Stimulated activated CD4-positive, alpha-beta T cell treated with anti-CD3 and anti-CD28 coated beads, TNF-alpha, amount 100 ng/mL, for 24 hours (primary cell): ENCODE measurements around the gene ANKLE2.

Source experiments
- DNase-seq, 3 experiments: peaks; one replicate each; pipeline ENCODE4 v3.0.0-alpha.2; 2020; ENCODE audit warnings: low read depth in 3 of 3

Gene ANKLE2

DNA sequence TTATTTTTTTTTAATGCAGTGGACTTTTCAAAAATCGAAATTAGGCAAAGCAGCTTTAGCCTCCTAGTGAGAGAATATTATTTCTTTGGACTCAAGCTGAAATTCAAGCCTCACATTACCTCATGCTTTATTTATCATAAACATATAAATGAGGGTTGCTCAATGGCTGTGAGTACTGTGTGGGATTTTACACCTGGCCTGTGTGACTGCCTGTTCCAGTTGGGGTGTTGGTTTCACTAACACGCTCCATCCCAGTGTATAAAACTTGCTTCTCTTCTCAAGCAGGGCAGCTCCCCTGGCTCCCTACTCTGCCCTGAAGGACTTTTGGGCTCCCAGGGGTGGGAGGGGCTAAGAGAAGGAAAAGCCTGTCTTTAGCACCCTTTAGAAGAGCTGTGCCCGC is 15.0 kb downstream of the ANKLE2 start:
- no peak for DNase-seq

DNA sequence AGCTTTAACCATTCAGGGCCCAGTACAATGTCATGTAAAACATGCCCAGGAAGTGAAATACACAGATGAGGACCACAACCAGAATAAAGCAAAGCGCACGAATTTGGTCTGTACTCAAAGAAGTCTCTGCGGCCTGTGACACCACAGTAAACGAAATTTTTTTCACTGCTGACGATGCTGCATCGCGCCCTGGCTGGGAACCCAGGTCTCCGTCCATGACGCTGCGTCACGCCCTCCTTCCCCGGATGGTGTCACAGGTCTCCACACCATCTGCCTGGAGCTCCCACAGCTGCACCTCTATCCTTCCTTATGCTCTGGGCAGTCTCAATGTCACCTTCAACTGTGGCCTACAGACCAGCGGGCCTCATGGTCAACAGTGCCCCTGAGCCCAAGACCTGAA is 17.8 kb downstream of the ANKLE2 start:
- DNase-seq = no peak

DNA sequence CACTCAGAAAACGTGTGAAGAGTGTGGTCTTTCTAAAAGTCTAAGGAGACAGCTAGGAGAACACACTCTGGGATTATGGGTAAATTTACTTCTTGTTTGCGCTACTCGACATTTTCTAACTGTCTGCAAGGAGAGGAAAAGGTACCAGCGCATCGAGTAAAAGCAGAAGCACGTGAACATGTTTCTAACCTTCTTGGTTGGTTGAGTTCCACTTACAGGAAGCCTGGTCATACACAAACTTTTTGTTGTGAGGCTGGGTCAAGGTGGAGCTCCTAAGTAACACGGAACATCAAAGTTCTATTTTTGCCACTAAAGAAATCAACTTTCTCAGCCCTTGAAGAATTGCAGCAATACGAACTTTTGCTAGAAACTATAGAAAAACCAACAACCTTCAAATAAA is 20.0 kb downstream of the ANKLE2 start:
- DNase-seq = no peak

GRCh38 chr12:132740652-132741051 is 21.0 kb downstream of the ANKLE2 start:
- DNase-seq = no peak

- DNase-seq = no peak
These were observed 21.4 kb downstream of the ANKLE2 start for GRCh38 chr12:132740313-132740646.

- DNase-seq = no peak
These were observed 21.9 kb downstream of the ANKLE2 start for GRCh38 chr12:132739600-132740312.

GRCh38 chr12:132736913-132737312 is 24.7 kb downstream of the ANKLE2 start:
- DNase-seq = no peak

- no peak for DNase-seq
These were observed 25.3 kb downstream of the ANKLE2 start for GRCh38 chr12:132736378-132736777.

GRCh38 chr12:132735496-132735895 is 26.1 kb downstream of the ANKLE2 start:
- no peak for DNase-seq

- no peak for DNase-seq
These were observed 27.4 kb downstream of the ANKLE2 start for GRCh38 chr12:132734206-132734605.

GRCh38 chr12:132731574-132731973 is 30.1 kb downstream of the ANKLE2 start:
- DNase-seq = no peak

DNA sequence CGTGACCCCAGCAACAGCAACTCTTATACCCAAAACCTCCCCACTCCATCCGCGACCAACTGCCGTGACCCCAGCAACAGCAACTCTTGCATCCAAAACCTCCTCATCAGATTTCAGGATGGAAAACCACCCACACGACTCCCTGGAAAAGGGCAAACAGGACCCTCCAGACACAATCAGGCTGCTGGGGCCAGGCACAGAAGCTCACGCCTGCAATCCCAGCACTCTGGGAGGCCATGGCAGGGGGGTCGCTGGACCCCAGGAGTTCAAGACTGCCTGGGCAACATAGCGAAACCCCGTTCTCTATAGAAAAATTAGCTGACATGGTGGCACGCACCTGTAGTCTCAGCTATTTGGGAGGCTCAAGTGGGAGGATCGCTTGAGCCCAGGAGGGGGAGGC is 31.3 kb downstream of the ANKLE2 start:
- no peak for DNase-seq

- no peak for DNase-seq
These were observed 31.9 kb downstream of the ANKLE2 start for GRCh38 chr12:132729541-132730320.

- DNase-seq = no peak
These were observed 33.1 kb downstream of the ANKLE2 start for GRCh38 chr12:132728502-132728901.

DNA sequence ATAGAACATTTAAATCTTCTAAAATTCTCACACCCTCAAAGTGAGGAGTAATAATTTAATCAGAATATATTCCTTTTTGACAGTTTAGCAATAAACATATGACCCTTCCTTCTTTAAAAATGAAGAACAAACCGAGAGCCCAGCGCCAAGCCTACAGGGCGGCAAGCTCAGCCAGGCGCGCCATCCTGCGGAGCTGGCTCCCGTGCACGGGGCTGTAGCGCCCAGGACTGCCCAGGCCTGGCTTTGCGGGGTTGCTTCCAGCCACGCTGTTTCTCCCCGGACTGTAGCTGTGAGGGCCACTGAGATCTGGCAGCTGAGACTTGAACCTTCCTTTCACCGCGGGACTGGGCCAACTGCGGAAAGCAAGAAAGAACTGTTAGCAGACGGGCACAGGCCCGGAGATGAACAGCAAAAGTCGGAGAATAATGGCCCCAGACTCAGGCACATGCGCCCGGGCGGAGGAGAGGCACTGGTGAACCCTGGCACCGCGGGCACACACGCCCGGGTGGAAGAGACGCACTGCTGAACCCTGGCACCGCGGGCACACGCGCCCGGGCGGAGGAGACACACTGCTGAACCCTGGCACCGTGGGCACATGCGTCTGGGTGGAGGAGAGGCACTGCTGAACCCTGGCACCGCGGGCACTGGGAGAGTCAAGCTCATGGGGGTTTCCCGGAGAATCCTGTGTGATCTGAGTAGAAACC is 34.4 kb downstream of the ANKLE2 start:
- DNase-seq = no peak

DNA sequence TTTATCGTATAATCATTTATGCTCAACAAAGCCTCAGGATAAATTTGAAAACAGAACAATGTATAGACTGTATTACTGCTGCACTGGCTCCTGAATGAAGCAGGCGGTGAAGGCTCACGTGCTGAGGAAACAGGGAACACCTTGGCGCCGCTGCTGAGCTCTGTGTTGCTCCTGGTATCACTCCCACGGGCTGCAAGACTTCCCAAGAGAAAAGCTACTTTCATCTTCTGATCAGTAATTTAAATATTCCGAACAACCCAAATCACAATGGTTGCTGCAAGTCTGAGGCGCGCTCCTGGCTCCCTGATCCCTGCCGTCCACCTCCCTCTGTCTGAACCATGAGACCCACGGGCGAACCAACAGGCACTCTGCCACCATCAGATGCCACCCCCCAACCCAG is 35.2 kb downstream of the ANKLE2 start:
- DNase-seq = no peak

DNA sequence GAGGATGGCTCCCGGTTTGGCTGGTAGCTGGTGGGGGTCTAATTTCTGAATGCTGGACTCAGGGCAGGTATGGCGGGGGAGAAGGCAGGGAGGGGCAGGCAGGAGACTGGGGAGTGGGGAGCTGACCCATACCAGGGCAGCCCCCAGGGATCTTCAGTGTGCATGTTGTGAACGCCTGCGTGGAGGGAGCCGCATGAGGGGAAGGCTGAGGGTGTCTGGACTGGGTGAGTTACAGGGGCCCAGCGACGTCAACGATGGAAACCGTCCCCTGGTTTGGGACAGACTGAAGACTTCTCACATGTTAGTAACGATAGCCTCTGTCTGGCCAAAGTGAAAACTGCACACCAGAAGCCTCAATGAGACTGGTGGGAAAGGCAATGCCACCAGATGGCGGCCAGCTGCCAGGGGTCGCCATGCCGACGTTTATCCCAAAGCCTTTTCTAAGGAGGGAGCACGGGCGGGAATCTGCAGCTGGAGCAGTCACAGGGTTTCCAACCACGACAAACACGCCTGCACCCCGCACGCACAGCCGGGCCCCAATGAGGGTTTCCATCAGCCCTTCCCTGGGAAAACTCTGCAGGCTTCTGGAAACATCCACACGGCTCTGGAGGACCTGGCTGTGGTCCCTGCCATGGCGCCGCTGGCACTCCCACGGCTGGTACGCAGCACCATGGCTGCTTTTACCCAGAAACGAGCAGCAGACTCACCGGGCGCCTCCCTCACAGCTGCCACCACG is 37.0 kb downstream of the ANKLE2 start:
- DNase-seq = no peak

DNA sequence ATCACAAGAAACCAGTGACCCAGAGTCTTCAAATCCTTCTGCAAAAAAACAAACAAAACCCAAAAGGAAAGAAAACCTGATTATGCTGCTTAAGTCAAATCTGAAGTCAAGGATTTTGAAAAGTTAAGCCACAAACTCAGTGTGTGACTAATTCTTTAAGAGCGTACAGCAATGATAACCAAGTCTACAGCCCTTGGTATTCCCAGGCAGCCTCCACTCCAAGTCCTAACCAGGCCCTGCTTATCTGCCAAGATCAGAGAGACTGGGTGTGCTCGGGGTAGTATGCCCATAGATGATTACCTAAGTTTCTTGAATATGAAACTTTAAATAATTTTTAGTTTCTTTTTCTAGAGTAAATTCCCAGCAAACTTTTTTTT is 37.9 kb downstream of the ANKLE2 start:
- DNase-seq = no peak

GRCh38 chr12:132723015-132723763 is 38.4 kb downstream of the ANKLE2 start:
- no peak for DNase-seq

GRCh38 chr12:132720606-132721345 is 40.9 kb downstream of the ANKLE2 start:
- no peak for DNase-seq

DNA sequence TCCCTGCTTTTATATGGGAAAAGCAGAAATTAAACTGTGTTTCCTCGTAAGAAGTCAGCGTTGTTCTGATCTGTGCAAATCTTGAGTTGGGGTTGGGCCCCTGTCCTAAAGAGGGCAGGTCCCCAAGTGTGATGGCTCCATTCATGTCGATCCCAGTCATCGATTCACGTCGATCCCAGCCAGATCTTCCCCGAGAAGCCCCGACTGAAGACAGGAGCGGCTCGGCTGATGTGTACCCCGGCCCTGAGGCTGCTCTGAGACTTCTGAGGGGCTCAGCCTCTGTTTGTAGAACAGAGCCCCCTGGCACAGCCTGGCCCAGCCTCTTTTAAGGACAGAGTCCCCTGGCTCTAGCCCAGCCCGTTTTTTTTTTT is 41.7 kb downstream of the ANKLE2 start:
- DNase-seq = no peak
